ENCODE measurements around the gene RAB5IF.
"Not testable (repeated sequence)": the region's sequence is repeated elsewhere in the genome, so short reads cannot be mapped to it uniquely, and the experiment has no call there.

The RAB5IF gene

GRCh38 chr20:36632487-36633284 is 27.1 kb downstream of the RAB5IF start:
- Histone ChIP-seq H3K27me3 (replicated peaks; ENCODE audit: control insufficient read depth, insufficient read depth, low read length) (peaks cover 6% of the 10 kb centered on the region), H3K9me3 (ENCODE audit: control insufficient read depth, low read length) (no peaks in the 10 kb centered on the region), H3K4me3 (ENCODE audit: low read length) (no peak overlapping the region), H3K4me1 (ENCODE audit: control insufficient read depth, insufficient read depth, low read length) (no peaks in the 10 kb centered on the region), H3K9ac (ENCODE audit: low read length) (no peak overlapping the region), H3K36me3 (ENCODE audit: control insufficient read depth, insufficient read depth, low read length, severe bottlenecking) (no peaks in the 10 kb centered on the region)
- no peak for DNase-seq (ENCODE audit: low read depth)

GRCh38 chr20:36633285-36633772 is 27.8 kb downstream of the RAB5IF start:
- Histone ChIP-seq H3K36me3 (ENCODE audit: control insufficient read depth, insufficient read depth, low read length, severe bottlenecking) (no peaks in the 10 kb centered on the region), H3K4me1 (ENCODE audit: control insufficient read depth, insufficient read depth, low read length) (no peaks in the 10 kb centered on the region), H3K9me3 (ENCODE audit: control insufficient read depth, low read length) (no peaks in the 10 kb centered on the region), H3K27me3 (replicated peaks; ENCODE audit: control insufficient read depth, insufficient read depth, low read length) (peaks cover 6% of the 10 kb centered on the region), H3K4me3 (ENCODE audit: low read length) (no peak overlapping the region), H3K9ac (ENCODE audit: low read length) (no peak overlapping the region)
- no peak for DNase-seq (ENCODE audit: low read depth)

GRCh38 chr20:36634342-36634741 is 28.8 kb downstream of the RAB5IF start:
- peaks cover 6% of the 10 kb centered on the region for H3K27me3 ChIP-seq (replicated peaks; ENCODE audit: control insufficient read depth, insufficient read depth, low read length)
- no peaks in the 10 kb centered on the region for H3K4me1 ChIP-seq (ENCODE audit: control insufficient read depth, insufficient read depth, low read length)
- H3K36me3 ChIP-seq (ENCODE audit: control insufficient read depth, insufficient read depth, low read length, severe bottlenecking): no peaks in the 10 kb centered on the region
- no peak overlapping the region for H3K9ac ChIP-seq (ENCODE audit: low read length)
- H3K9me3 ChIP-seq (ENCODE audit: control insufficient read depth, low read length): no peaks in the 10 kb centered on the region
- no peak for DNase-seq (ENCODE audit: low read depth)
- no peak overlapping the region for H3K4me3 ChIP-seq (ENCODE audit: low read length)

- H3K4me3 ChIP-seq (ENCODE audit: low read length); DNase-seq (ENCODE audit: low read depth); H3K9me3 ChIP-seq (ENCODE audit: control insufficient read depth, low read length); H3K4me1 ChIP-seq (ENCODE audit: control insufficient read depth, insufficient read depth, low read length); H3K9ac ChIP-seq (ENCODE audit: low read length); H3K27me3 ChIP-seq (replicated peaks; ENCODE audit: control insufficient read depth, insufficient read depth, low read length); H3K36me3 ChIP-seq (ENCODE audit: control insufficient read depth, insufficient read depth, low read length, severe bottlenecking): not testable (repeated sequence)
Observed at GRCh38 chr20:36638876-36639400, 33.4 kb downstream of the RAB5IF start.

- Histone ChIP-seq H3K4me1 (ENCODE audit: control insufficient read depth, insufficient read depth, low read length) (no peaks in the 10 kb centered on the region), H3K9ac (ENCODE audit: low read length) (no peak overlapping the region), H3K36me3 (ENCODE audit: control insufficient read depth, insufficient read depth, low read length, severe bottlenecking) (no peaks in the 10 kb centered on the region), H3K4me3 (ENCODE audit: low read length) (no peak overlapping the region), H3K9me3 (ENCODE audit: control insufficient read depth, low read length) (no peaks in the 10 kb centered on the region), H3K27me3 (replicated peaks; ENCODE audit: control insufficient read depth, insufficient read depth, low read length) (no peaks in the 10 kb centered on the region)
- DNase-seq (ENCODE audit: low read depth): no peak
Observed at GRCh38 chr20:36641506-36641843, 35.9 kb downstream of the RAB5IF start.

GRCh38 chr20:36642136-36642535 is 36.6 kb downstream of the RAB5IF start:
- no peak for DNase-seq (ENCODE audit: low read depth)
- Histone ChIP-seq H3K36me3 (ENCODE audit: control insufficient read depth, insufficient read depth, low read length, severe bottlenecking) (no peaks in the 10 kb centered on the region), H3K9ac (ENCODE audit: low read length) (no peak overlapping the region), H3K4me3 (ENCODE audit: low read length) (no peak overlapping the region), H3K4me1 (ENCODE audit: control insufficient read depth, insufficient read depth, low read length) (no peaks in the 10 kb centered on the region), H3K9me3 (ENCODE audit: control insufficient read depth, low read length) (no peaks in the 10 kb centered on the region), H3K27me3 (replicated peaks; ENCODE audit: control insufficient read depth, insufficient read depth, low read length) (no peaks in the 10 kb centered on the region)

- no peak for DNase-seq (ENCODE audit: low read depth)
- no peak overlapping the region for H3K9ac ChIP-seq (ENCODE audit: low read length)
- no peak overlapping the region for H3K4me3 ChIP-seq (ENCODE audit: low read length)
- no peaks in the 10 kb centered on the region for H3K36me3 ChIP-seq (ENCODE audit: control insufficient read depth, insufficient read depth, low read length, severe bottlenecking)
- no peaks in the 10 kb centered on the region for H3K27me3 ChIP-seq (replicated peaks; ENCODE audit: control insufficient read depth, insufficient read depth, low read length)
- no peaks in the 10 kb centered on the region for H3K4me1 ChIP-seq (ENCODE audit: control insufficient read depth, insufficient read depth, low read length)
- H3K9me3 ChIP-seq (ENCODE audit: control insufficient read depth, low read length): no peaks in the 10 kb centered on the region
Observed at GRCh38 chr20:36644032-36644705, 38.6 kb downstream of the RAB5IF start.

- Histone ChIP-seq H3K27me3 (replicated peaks; ENCODE audit: control insufficient read depth, insufficient read depth, low read length) (no peaks in the 10 kb centered on the region), H3K4me3 (ENCODE audit: low read length) (no peak overlapping the region), H3K9me3 (ENCODE audit: control insufficient read depth, low read length) (no peaks in the 10 kb centered on the region), H3K9ac (ENCODE audit: low read length) (no peak overlapping the region), H3K4me1 (ENCODE audit: control insufficient read depth, insufficient read depth, low read length) (no peaks in the 10 kb centered on the region), H3K36me3 (ENCODE audit: control insufficient read depth, insufficient read depth, low read length, severe bottlenecking) (no peaks in the 10 kb centered on the region)
- DNase-seq (ENCODE audit: low read depth): no peak
Observed at GRCh38 chr20:36644706-36645095, 39.1 kb downstream of the RAB5IF start.

- no peak for DNase-seq (ENCODE audit: low read depth)
- Histone ChIP-seq H3K36me3 (ENCODE audit: control insufficient read depth, insufficient read depth, low read length, severe bottlenecking) (no peaks in the 10 kb centered on the region), H3K9ac (ENCODE audit: low read length) (no peak overlapping the region), H3K9me3 (ENCODE audit: control insufficient read depth, low read length) (no peaks in the 10 kb centered on the region), H3K4me3 (ENCODE audit: low read length) (no peak overlapping the region), H3K4me1 (ENCODE audit: control insufficient read depth, insufficient read depth, low read length) (no peaks in the 10 kb centered on the region), H3K27me3 (replicated peaks; ENCODE audit: control insufficient read depth, insufficient read depth, low read length) (no peaks in the 10 kb centered on the region)
Observed at GRCh38 chr20:36645353-36645752, 39.8 kb downstream of the RAB5IF start.

GRCh38 chr20:36645998-36646397 is 40.4 kb downstream of the RAB5IF start, which contains the start of gene SLA2:
Gene SLA2, minus strand, starts transcription at chr20:36646196. Its CDS starts 4,861 bp downstream, at chr20:36641335.
- Histone ChIP-seq H3K4me3 (ENCODE audit: low read length) (no peak within 1 kb of the TSS), H3K27me3 (replicated peaks; ENCODE audit: control insufficient read depth, insufficient read depth, low read length) (no peaks in the 10 kb centered on the region), H3K36me3 (ENCODE audit: control insufficient read depth, insufficient read depth, low read length, severe bottlenecking) (no peaks in the 10 kb centered on the region), H3K9ac (ENCODE audit: low read length) (no peak within 1 kb of the TSS), H3K4me1 (ENCODE audit: control insufficient read depth, insufficient read depth, low read length) (no peaks in the 10 kb centered on the region), H3K9me3 (ENCODE audit: control insufficient read depth, low read length) (no peaks in the 10 kb centered on the region)
- no peak for DNase-seq (ENCODE audit: low read depth)

- Histone ChIP-seq H3K9me3 (ENCODE audit: control insufficient read depth, low read length) (no peaks in the 10 kb centered on the region), H3K4me3 (ENCODE audit: low read length) (no peak overlapping the region), H3K4me1 (ENCODE audit: control insufficient read depth, insufficient read depth, low read length) (no peaks in the 10 kb centered on the region), H3K9ac (ENCODE audit: low read length) (no peak overlapping the region), H3K27me3 (replicated peaks; ENCODE audit: control insufficient read depth, insufficient read depth, low read length) (no peaks in the 10 kb centered on the region), H3K36me3 (ENCODE audit: control insufficient read depth, insufficient read depth, low read length, severe bottlenecking) (no peaks in the 10 kb centered on the region)
- no peak for DNase-seq (ENCODE audit: low read depth)
Observed at GRCh38 chr20:36646678-36647077, 41.1 kb downstream of the RAB5IF start.

Data from adipocyte (in vitro differentiated cells).